Tibial nerve (tissue), 4 donors: ENCODE data around the gene PPCDC.
"Not testable (repeated sequence)": the region's sequence is repeated elsewhere in the genome, so short reads cannot be mapped to it uniquely, and the experiment has no call there.

Source experiments
- CTCF ChIP-seq, 5 experiments: fragments of 200-600 bp in 3 of 5; fragments of 450-650 bp in 2 of 5; sonication (generic) in 3 of 5; IDR thresholded peaks; one replicate each; pipeline ENCODE4 v1.5.1; 2016 to 2019; ENCODE audit warnings: antibody characterized with exemption in 5 of 5, mild to moderate bottlenecking in 3 of 5, moderate library complexity in 2 of 5
- EP300 ChIP-seq, 2 donors: sonication (generic); formaldehyde crosslinking; IDR thresholded peaks; one replicate each; pipeline ENCODE4 v1.6.1; 2017; ENCODE audit warnings: antibody characterized with exemption in 2 of 2, mild to moderate bottlenecking in 1 of 2
- POLR2A ChIP-seq, 2 donors: fragments of 450-650 bp; IDR thresholded peaks; one replicate each; pipeline ENCODE4 v1.6.1; 2017; ENCODE audit warnings: antibody characterized with exemption in 2 of 2, mild to moderate bottlenecking in 2 of 2, moderate library complexity in 2 of 2

GRCh38 chr15:75085708-75086107, 62.3 kb downstream of the PPCDC start:
- TF ChIP-seq CTCF, POLR2A, EP300 (IDR thresholded peaks at IDR 0.05): not testable (repeated sequence)
